Liver (tissue), 9 donors: ENCODE results near the gene TPPP3. TPM values are rescaled to one million over a fixed set of nuclear protein-coding genes. Genes with fewer than 3 reads are reported as not detected.

Experiments used
- DNase-seq: peaks from one replicate; pipeline ENCODE4 v3.0.0-alpha.2; 2017; ENCODE audit warnings: low spot score
- H3K27ac ChIP-seq, 2 donors: one replicate each; pipeline ENCODE4 v1.7.0; 2013; ENCODE audit warnings: inconsistent platforms in 2 of 2, low read length in 2 of 2, control low read depth in 1 of 2, low read depth in 1 of 2, mild to moderate bottlenecking in 1 of 2
- H3K27me3 ChIP-seq, 4 donors: one replicate each; pipeline versions ENCODE4 v1.6.1 to v1.7.0; 2013; ENCODE audit warnings: low read length in 3 of 4, inconsistent platforms in 1 of 4, mild to moderate bottlenecking in 1 of 4, moderate library complexity in 1 of 4; ENCODE audit not compliant: control insufficient read depth in 4 of 4, insufficient read depth in 4 of 4
- H3K36me3 ChIP-seq, 4 donors: one replicate each; pipeline versions ENCODE4 v1.6.1 to v1.7.0; 2013; ENCODE audit warnings: low read length in 3 of 4, mild to moderate bottlenecking in 3 of 4, low read depth in 1 of 4, moderate library complexity in 1 of 4; ENCODE audit not compliant: control insufficient read depth in 4 of 4, insufficient read depth in 3 of 4
- H3K4me1 ChIP-seq, 4 donors: one replicate each; pipeline versions ENCODE4 v1.6.1 to v1.7.0; 2013; ENCODE audit warnings: low read length in 3 of 4, mild to moderate bottlenecking in 3 of 4, moderate library complexity in 1 of 4; ENCODE audit not compliant: control insufficient read depth in 4 of 4, insufficient read depth in 4 of 4
- H3K4me3 ChIP-seq, 3 donors: one replicate each; pipeline versions ENCODE4 v1.6.1 to v1.7.0; 2013; ENCODE audit warnings: low read length in 3 of 3, control low read depth in 1 of 3, low read depth in 1 of 3, mild to moderate bottlenecking in 1 of 3
- H3K9ac ChIP-seq, 2 donors: one replicate each; pipeline ENCODE4 v1.7.0; 2013; ENCODE audit warnings: low read length in 2 of 2, mild to moderate bottlenecking in 2 of 2, moderate library complexity in 2 of 2, control low read depth in 1 of 2, low read depth in 1 of 2
- H3K9me3 ChIP-seq, 4 donors: one replicate each; pipeline versions ENCODE4 v1.6.1 to v1.7.0; 2013; ENCODE audit warnings: low read length in 3 of 4; ENCODE audit not compliant: control insufficient read depth in 4 of 4
- ATF3 ChIP-seq: IDR thresholded peaks from 2 replicates; pipeline ENCODE4 v1.6.1; 2016; ENCODE audit warnings: antibody characterized with exemption
- CTCF ChIP-seq: fragments of 150-350 bp; IDR thresholded peaks from 2 replicates; pipeline ENCODE4 v1.5.1; 2017; ENCODE audit warnings: improper control_type of control experiment, low read depth, low read length; ENCODE audit not compliant: missing input control
- EGR1 ChIP-seq, 2 donors: IDR thresholded peaks; 2 replicates each; pipeline ENCODE4 v1.6.1; 2016 to 2018; ENCODE audit warnings: antibody characterized with exemption in 2 of 2, low read depth in 2 of 2
- FOXA1 ChIP-seq: IDR thresholded peaks from 2 replicates; pipeline ENCODE4 v1.6.1; 2016; ENCODE audit warnings: antibody characterized with exemption
- FOXA2 ChIP-seq: IDR thresholded peaks from 2 replicates; pipeline ENCODE4 v1.6.1; 2016; ENCODE audit warnings: antibody characterized with exemption
- GABPA ChIP-seq, 2 donors: IDR thresholded peaks in 1 of 2; conservative IDR thresholded peaks in 1 of 2; 2 replicates each; pipeline ENCODE4 v1.6.1; 2016; ENCODE audit warnings: antibody characterized with exemption in 2 of 2, mild to moderate bottlenecking in 1 of 2, moderate library complexity in 1 of 2
- HNF4A ChIP-seq, 2 donors: conservative IDR thresholded peaks; 2 replicates each; pipeline ENCODE4 v1.6.1; 2016; ENCODE audit warnings: antibody characterized with exemption in 2 of 2, mild to moderate bottlenecking in 2 of 2
- HNF4G ChIP-seq: IDR thresholded peaks from 2 replicates; pipeline ENCODE4 v1.6.1; 2016; ENCODE audit warnings: antibody characterized with exemption
- JUND ChIP-seq, 2 donors: IDR thresholded peaks; 2 replicates each; pipeline ENCODE4 v1.6.1; 2016; ENCODE audit warnings: antibody characterized with exemption in 2 of 2
- MAX ChIP-seq: IDR thresholded peaks from 2 replicates; pipeline ENCODE4 v1.6.1; 2016; ENCODE audit warnings: antibody characterized with exemption
- NR2F2 ChIP-seq: IDR thresholded peaks from 2 replicates; pipeline ENCODE4 v1.6.1; 2016; ENCODE audit warnings: antibody characterized with exemption
- RAD21 ChIP-seq, 2 donors: IDR thresholded peaks; 2 replicates each; pipeline ENCODE4 v1.6.1; 2016; ENCODE audit warnings: antibody characterized with exemption in 2 of 2, mild to moderate bottlenecking in 2 of 2
- REST ChIP-seq: IDR thresholded peaks from 2 replicates; pipeline ENCODE4 v1.6.1; 2016; ENCODE audit warnings: antibody characterized with exemption, mild to moderate bottlenecking
- RXRA ChIP-seq, 2 donors: IDR thresholded peaks; 2 replicates each; pipeline ENCODE4 v1.6.1; 2017 to 2018; ENCODE audit warnings: antibody characterized with exemption in 2 of 2, mild to moderate bottlenecking in 1 of 2
- SP1 ChIP-seq: IDR thresholded peaks from 2 replicates; pipeline ENCODE4 v1.6.1; 2018; ENCODE audit warnings: antibody characterized with exemption, mild to moderate bottlenecking
- TAF1 ChIP-seq: conservative IDR thresholded peaks from 2 replicates; pipeline ENCODE4 v1.6.1; 2016; ENCODE audit warnings: antibody characterized with exemption, mild to moderate bottlenecking
- YY1 ChIP-seq: IDR thresholded peaks from 2 replicates; pipeline ENCODE4 v1.6.1; 2016; ENCODE audit warnings: antibody characterized with exemption, mild to moderate bottlenecking
- ZBTB33 ChIP-seq: IDR thresholded peaks from 2 replicates; pipeline ENCODE4 v1.6.1; 2016; ENCODE audit warnings: antibody characterized with exemption
- polyA plus RNA-seq, 2 donors: library from polyadenylated mRNA; stranded (reverse) in 1 of 2; unstranded in 1 of 2; fragments of 200-250 nt in 1 of 2; fragments of >200 nt in 1 of 2; fragmentation: Nextera tagmentation in 1 of 2; extraction: Ambion mirVana in 1 of 2; gene quantifications; one replicate each; pipeline versions ENCODE4 v1.2.1 to v1.2.3, GENCODE V29; 2013 to 2015
- total RNA-seq, 2 donors: library from RNA; depleted of rRNA; stranded (reverse); fragments of >200 nt; gene quantifications; one replicate each; pipeline ENCODE4 v1.2.3, GENCODE V29; 2014
- donor health status: healthy.
- donor health status: healthy.
- donor health status: healthy.
- donor health status: healthy.
- donor health status: healthy.

Gene TPPP3
- total and polyA plus RNA-seq, 4 donors: 0.28 to 0.84 (median 0.55) TPM

- no peaks in the 10 kb centered on the region for H3K27me3 ChIP-seq
- peaks cover 0 to 2% (median 0%) of the 10 kb centered on the region in 4 donors for H3K4me1 ChIP-seq
- no peak overlapping the region for H3K4me3 ChIP-seq
- H3K36me3 ChIP-seq: no peaks in the 10 kb centered on the region
- DNase-seq: no peak
- H3K9ac ChIP-seq: no peak overlapping the region
- no peak overlapping the region for H3K27ac ChIP-seq
- no peak for TF ChIP-seq ATF3
- TF ChIP-seq REST: no peak
- no peak for TF ChIP-seq FOXA2
- no peak for TF ChIP-seq RAD21 (IDR thresholded peaks at IDR 0.05)
- TF ChIP-seq CTCF: no peak
- TF ChIP-seq TAF1: no peak
- TF ChIP-seq MAX: no peak
- TF ChIP-seq ZBTB33: no peak
- TF ChIP-seq NR2F2: no peak
- no peak for TF ChIP-seq FOXA1
- TF ChIP-seq SP1: no peak
- no peak for TF ChIP-seq HNF4A (conservative IDR thresholded peaks at IDR 0.05)
- TF ChIP-seq YY1: no peak
- TF ChIP-seq EGR1 (IDR thresholded peaks at IDR 0.05; ENCODE audit: low read depth in 2 of 2): no peak
- no peak for TF ChIP-seq RXRA (IDR thresholded peaks at IDR 0.05)
- no peak for TF ChIP-seq HNF4G
- TF ChIP-seq JUND (IDR thresholded peaks at IDR 0.05): no peak
- no peak for TF ChIP-seq GABPA (IDR thresholded peaks at IDR 0.05 in 1 of 2, conservative IDR thresholded peaks at IDR 0.05 in 1 of 2)
- no peaks in the 10 kb centered on the region for H3K9me3 ChIP-seq
These were observed 28.6 kb downstream of the TPPP3 start for GRCh38 chr16:67364600-67365235.
